Mucosa of stomach (tissue), 1 donor: Measurements from ENCODE around the gene ASH1L.
"Not testable (repeated sequence)": the region's sequence is repeated elsewhere in the genome, so short reads cannot be mapped to it uniquely, and the experiment has no call there.

Experiments
- H3K27me3 ChIP-seq: one replicate; pipeline ENCODE4 v1.7.0; 2013; ENCODE audit warnings: mild to moderate bottlenecking, low read length; ENCODE audit not compliant: control insufficient read depth, insufficient read depth
- H3K36me3 ChIP-seq: one replicate; pipeline ENCODE4 v1.7.0; 2013; ENCODE audit warnings: low read length; ENCODE audit not compliant: control insufficient read depth, insufficient read depth
- H3K4me1 ChIP-seq: one replicate; pipeline ENCODE4 v1.7.0; 2013; ENCODE audit warnings: mild to moderate bottlenecking, low read length; ENCODE audit not compliant: control insufficient read depth, insufficient read depth
- H3K4me3 ChIP-seq: one replicate; pipeline ENCODE4 v1.7.0; 2013; ENCODE audit warnings: low read length
- H3K9ac ChIP-seq: one replicate; pipeline ENCODE4 v1.7.0; 2013; ENCODE audit warnings: mild to moderate bottlenecking, low read length, moderate library complexity
- H3K9me3 ChIP-seq: one replicate; pipeline ENCODE4 v1.7.0; 2013; ENCODE audit warnings: mild to moderate bottlenecking, low read length, moderate library complexity; ENCODE audit not compliant: control insufficient read depth
- donor health status: Pancreatic carcinoma.

The ASH1L gene

GRCh38 chr1:155396874-155397476, 165.6 kb downstream of the ASH1L start:
- no peak overlapping the region for H3K4me3 ChIP-seq
- H3K27me3 ChIP-seq, result no peaks in the 10 kb centered on the region
- no peaks in the 10 kb centered on the region for H3K9me3 ChIP-seq
- peaks cover 24% of the 10 kb centered on the region for H3K4me1 ChIP-seq
- no peaks in the 10 kb centered on the region for H3K36me3 ChIP-seq
- no peak overlapping the region for H3K9ac ChIP-seq

DNA sequence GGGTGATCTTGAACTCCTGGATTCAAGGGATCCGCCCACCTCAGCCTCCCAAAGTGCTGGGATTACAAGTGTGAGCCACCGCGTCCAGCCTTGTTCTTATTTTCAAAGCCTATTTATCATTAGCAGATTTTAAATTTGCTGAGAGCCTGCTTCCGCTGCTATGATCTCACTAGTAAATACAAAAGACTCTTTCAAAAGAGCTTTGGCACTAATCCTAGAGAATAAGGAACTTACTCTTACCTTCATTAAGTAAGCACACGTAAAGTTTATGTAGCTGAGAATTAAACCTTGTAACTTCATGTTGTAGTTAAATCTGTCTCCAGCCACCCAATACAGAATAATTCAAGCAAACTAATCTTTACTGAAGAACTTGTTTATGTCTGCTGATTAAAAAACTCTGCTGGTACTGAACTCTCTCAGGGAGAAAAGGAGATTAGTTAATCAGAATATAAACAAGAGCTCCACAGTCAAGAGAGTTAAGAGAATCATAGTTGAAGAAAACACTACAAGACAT, 169.6 kb downstream of the ASH1L start:
- no peaks in the 10 kb centered on the region for H3K36me3 ChIP-seq
- H3K9ac ChIP-seq, result no peak overlapping the region
- H3K27me3 ChIP-seq, result no peaks in the 10 kb centered on the region
- H3K9me3 ChIP-seq, result no peaks in the 10 kb centered on the region
- peaks cover 24% of the 10 kb centered on the region for H3K4me1 ChIP-seq
- H3K4me3 ChIP-seq, result no peak overlapping the region

DNA sequence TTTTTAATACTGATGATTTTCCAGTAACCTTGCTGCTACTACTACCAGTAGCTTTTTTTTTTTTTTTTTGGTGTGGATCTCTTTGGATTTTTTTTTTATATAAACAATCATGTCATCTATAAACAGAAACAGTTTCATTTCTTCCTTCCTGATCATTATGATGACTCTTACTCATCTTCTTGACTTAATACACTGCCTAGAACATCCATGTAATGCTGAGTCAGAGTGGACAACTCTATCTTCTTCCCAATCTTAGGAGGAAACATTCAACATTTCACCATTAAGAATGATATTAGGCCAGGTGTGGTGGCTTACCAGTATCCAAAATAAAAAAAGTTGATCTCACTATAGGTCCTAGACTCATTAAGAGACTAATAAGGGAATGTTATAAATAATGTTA, 172.8 kb downstream of the ASH1L start:
- peaks cover 14% of the 10 kb centered on the region for H3K4me1 ChIP-seq
- H3K27me3 ChIP-seq, result no peaks in the 10 kb centered on the region
- H3K36me3 ChIP-seq, result no peaks in the 10 kb centered on the region
- H3K9ac ChIP-seq, result no peak overlapping the region
- no peak overlapping the region for H3K4me3 ChIP-seq
- H3K9me3 ChIP-seq, result no peaks in the 10 kb centered on the region

DNA sequence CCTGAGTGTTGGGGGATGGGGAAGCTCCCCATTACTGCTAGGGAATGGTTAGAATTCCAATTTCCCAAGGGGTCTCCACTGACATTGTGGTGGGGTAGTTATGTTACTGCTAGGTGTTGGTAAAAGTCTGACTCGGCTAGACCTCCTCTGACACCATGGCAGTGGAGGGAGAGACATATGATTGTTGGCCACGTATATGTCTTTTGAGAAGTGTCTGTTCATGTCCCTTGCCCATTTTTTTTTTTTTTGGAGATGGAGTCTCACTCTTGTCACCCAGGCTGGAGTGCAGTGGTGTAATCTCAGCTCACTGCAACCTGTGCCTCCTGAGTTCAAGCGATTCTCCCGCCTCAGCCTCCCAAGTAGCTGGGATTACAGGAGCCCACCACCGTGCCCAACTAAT, 176.8 kb downstream of the ASH1L start:
- not testable (repeated sequence) for H3K4me3 ChIP-seq, H3K9ac ChIP-seq, H3K4me1 ChIP-seq, H3K36me3 ChIP-seq, H3K9me3 ChIP-seq, H3K27me3 ChIP-seq

GRCh38 chr1:155383406-155383805, 179.2 kb downstream of the ASH1L start:
- no peaks in the 10 kb centered on the region for H3K4me1 ChIP-seq
- H3K27me3 ChIP-seq, result no peaks in the 10 kb centered on the region
- no peak overlapping the region for H3K4me3 ChIP-seq
- H3K9me3 ChIP-seq, result no peaks in the 10 kb centered on the region
- no peak overlapping the region for H3K9ac ChIP-seq
- no peaks in the 10 kb centered on the region for H3K36me3 ChIP-seq

GRCh38 chr1:155379631-155380090, 182.9 kb downstream of the ASH1L start:
- Histone ChIP-seq H3K36me3 (no peaks in the 10 kb centered on the region), H3K4me3 (no peak overlapping the region)

DNA sequence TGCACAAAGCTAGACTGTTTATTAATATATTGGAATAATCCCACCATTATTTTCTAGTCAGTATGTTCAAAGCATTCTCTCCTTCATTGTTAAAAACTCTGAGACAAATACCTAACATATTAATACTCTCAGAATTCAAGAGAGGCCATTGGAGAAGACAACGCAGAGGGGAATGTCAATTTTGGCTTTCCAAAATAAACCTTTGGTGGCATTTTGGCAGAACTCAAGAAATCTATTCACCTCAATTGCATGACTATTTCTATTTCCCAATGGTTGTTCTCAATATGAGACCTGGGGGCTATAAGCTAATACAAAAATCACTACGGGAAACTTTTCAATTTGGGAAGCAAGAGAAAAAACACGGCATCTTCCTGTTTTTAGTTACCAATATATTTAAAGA, 183.4 kb downstream of the ASH1L start:
- H3K4me3 ChIP-seq, result no peak overlapping the region
- H3K4me1 ChIP-seq, result no peaks in the 10 kb centered on the region
- no peaks in the 10 kb centered on the region for H3K9me3 ChIP-seq
- no peak overlapping the region for H3K9ac ChIP-seq
- no peaks in the 10 kb centered on the region for H3K36me3 ChIP-seq
- H3K27me3 ChIP-seq, result no peaks in the 10 kb centered on the region

More at GRCh38 chr1:155379631-155380090, 182.9 kb downstream of the ASH1L start:
- Histone ChIP-seq H3K4me1 (no peaks in the 10 kb centered on the region), H3K27me3 (no peaks in the 10 kb centered on the region), H3K9ac (no peak overlapping the region), H3K9me3 (no peaks in the 10 kb centered on the region)

DNA sequence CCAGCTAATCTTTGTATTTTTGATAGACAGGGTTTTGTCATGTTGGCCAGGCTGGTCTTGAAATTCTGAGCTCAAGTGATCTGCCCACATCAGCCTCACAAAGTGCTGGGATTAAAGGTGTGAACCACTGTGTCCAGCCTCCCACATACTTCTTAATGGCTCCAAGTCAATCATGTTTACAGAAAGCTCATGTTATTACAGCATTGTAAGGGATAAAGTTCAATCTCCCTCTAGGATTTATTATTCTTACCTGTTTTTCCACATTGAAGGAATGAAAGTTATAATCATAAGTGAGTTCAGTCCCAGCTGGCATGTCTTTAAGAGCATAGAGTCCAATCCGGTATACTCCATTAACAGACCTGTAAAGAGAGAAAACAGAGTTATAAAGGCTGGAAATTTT, 202.6 kb downstream of the ASH1L start:
- H3K4me1 ChIP-seq, result no peaks in the 10 kb centered on the region
- H3K27me3 ChIP-seq, result no peaks in the 10 kb centered on the region
- H3K36me3 ChIP-seq, result peaks cover 9% of the 10 kb centered on the region
- H3K9ac ChIP-seq, result no peak overlapping the region
- no peaks in the 10 kb centered on the region for H3K9me3 ChIP-seq
- no peak overlapping the region for H3K4me3 ChIP-seq

DNA sequence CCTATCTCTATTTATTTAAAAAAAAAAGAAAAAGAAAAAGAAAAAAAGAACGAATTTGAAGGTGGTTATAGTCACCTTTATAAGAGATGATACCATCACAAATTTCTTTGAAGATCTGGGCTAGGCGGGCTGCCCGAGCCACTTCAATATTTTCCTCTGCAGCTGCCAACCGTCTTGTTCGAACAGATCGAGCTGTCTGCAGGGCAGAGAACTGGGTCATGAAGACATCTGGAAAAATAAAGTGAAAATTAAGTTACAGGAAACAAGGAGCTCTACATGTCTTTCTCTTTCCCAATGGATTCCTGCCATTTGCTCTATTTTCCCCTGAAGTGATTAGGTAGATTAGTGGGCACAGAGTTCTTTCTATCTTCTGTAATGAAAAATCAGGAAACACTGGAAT, 210.0 kb downstream of the ASH1L start:
- H3K4me3 ChIP-seq, result no peak overlapping the region
- H3K4me1 ChIP-seq, result no peaks in the 10 kb centered on the region
- H3K36me3 ChIP-seq, result no peaks in the 10 kb centered on the region
- H3K9me3 ChIP-seq, result no peaks in the 10 kb centered on the region
- H3K9ac ChIP-seq, result no peak overlapping the region
- no peaks in the 10 kb centered on the region for H3K27me3 ChIP-seq

- no peaks in the 10 kb centered on the region for H3K27me3 ChIP-seq
- H3K4me3 ChIP-seq, result no peak overlapping the region
- H3K9ac ChIP-seq, result no peak overlapping the region
- peaks cover 9% of the 10 kb centered on the region for H3K36me3 ChIP-seq
- H3K9me3 ChIP-seq, result no peaks in the 10 kb centered on the region
- H3K4me1 ChIP-seq, result no peaks in the 10 kb centered on the region
These were observed 219.8 kb downstream of the ASH1L start for GRCh38 chr1:155342842-155343241.

GRCh38 chr1:155339515-155340097, 223.0 kb downstream of the ASH1L start:
- no peak overlapping the region for H3K9ac ChIP-seq
- H3K9me3 ChIP-seq, result no peaks in the 10 kb centered on the region
- H3K36me3 ChIP-seq, result peaks cover 18% of the 10 kb centered on the region
- H3K4me1 ChIP-seq, result no peaks in the 10 kb centered on the region
- H3K27me3 ChIP-seq, result no peaks in the 10 kb centered on the region
- H3K4me3 ChIP-seq, result no peak overlapping the region

DNA sequence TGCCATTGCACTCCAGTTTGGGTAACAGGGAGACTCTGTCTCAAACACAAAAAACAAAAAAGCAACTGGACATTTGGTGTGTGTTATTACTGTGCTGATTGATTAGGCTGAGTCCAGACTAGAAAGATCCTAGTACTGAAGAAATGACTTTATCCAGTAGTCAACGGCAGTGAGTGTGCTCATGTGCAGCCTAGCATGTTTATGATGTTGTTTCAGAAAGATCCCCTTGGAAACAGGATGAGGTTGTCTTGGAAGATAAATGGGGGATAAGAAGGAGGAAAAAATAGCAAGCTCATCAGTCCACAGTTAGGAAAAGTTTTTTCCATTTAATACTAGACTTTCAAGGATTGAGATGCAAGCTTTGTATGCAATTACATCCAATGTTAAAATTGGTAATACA, 227.6 kb downstream of the ASH1L start:
- Histone ChIP-seq H3K4me1 (no peaks in the 10 kb centered on the region), H3K4me3 (no peak overlapping the region), H3K9me3 (no peaks in the 10 kb centered on the region), H3K9ac (no peak overlapping the region), H3K36me3 (peaks cover 15% of the 10 kb centered on the region), H3K27me3 (no peaks in the 10 kb centered on the region)
